IgD-negative memory B cell (primary cell): ENCODE results near the gene NFIC. TPM values are rescaled to one million over a fixed set of nuclear protein-coding genes. Genes with fewer than 3 reads are reported as not detected.

Experiments
- H3K27ac Mint-ChIP-seq, 3 donors: one replicate each; pipeline ENCODE4 v1.8.0; 2020 to 2022; ENCODE audit warnings: mild to moderate bottlenecking in 3 of 3, mixed read lengths in 3 of 3, moderate library complexity in 1 of 3
- H3K27me3 Mint-ChIP-seq: one replicate; pipeline ENCODE4 v1.8.0; 2021; ENCODE audit warnings: mixed read lengths
- H3K36me3 Mint-ChIP-seq: one replicate; pipeline ENCODE4 v1.8.0; 2020; ENCODE audit warnings: mild to moderate bottlenecking, mixed read lengths
- H3K4me1 Mint-ChIP-seq, 3 donors: one replicate each; pipeline ENCODE4 v1.8.0; 2020 to 2022; ENCODE audit warnings: mixed read lengths in 3 of 3, mild to moderate bottlenecking in 1 of 3
- H3K4me3 Mint-ChIP-seq, 4 donors: one replicate each; pipeline ENCODE4 v1.8.0; 2020 to 2022; ENCODE audit warnings: mild to moderate bottlenecking in 4 of 4, mixed read lengths in 4 of 4, moderate library complexity in 3 of 4
- H3K9me3 Mint-ChIP-seq, 3 donors: one replicate each; pipeline ENCODE4 v1.8.0; 2020 to 2021; ENCODE audit warnings: mixed read lengths in 3 of 3, mild to moderate bottlenecking in 1 of 3
- polyA plus RNA-seq: library from polyadenylated mRNA; unstranded; fragments of 300-500 nt; fragmentation: Illumina TruSeq; gene quantifications from one replicate; pipeline ENCODE4 v1.2.3, GENCODE V29; 2021

NFIC gene
- polyA plus RNA-seq, 1 donor from 2014 or later, result 12.8 TPM

- H3K4me3 Mint-ChIP-seq, result no peak overlapping the region
- peaks cover 4% of the 10 kb centered on the region for H3K27me3 Mint-ChIP-seq
- H3K9me3 Mint-ChIP-seq, result peaks cover 0 to 1% (median 0%) of the 10 kb centered on the region in 3 donors
- H3K36me3 Mint-ChIP-seq, result no peaks in the 10 kb centered on the region
- no peaks in the 10 kb centered on the region for H3K4me1 Mint-ChIP-seq
- H3K27ac Mint-ChIP-seq, result peak overlapping the region in 1 of 3 donors; percentile 82
These were observed 104.2 kb downstream of the NFIC start for GRCh38 chr19:3470500-3471128.

GRCh38 chr19:3471954-3472655, 105.7 kb downstream of the NFIC start:
- peaks cover 0 to 1% (median 0%) of the 10 kb centered on the region in 3 donors for H3K9me3 Mint-ChIP-seq
- H3K36me3 Mint-ChIP-seq, result no peaks in the 10 kb centered on the region
- H3K4me1 Mint-ChIP-seq, result no peaks in the 10 kb centered on the region
- H3K27me3 Mint-ChIP-seq, result peaks cover 4% of the 10 kb centered on the region
- H3K27ac Mint-ChIP-seq, result no peak overlapping the region
- H3K4me3 Mint-ChIP-seq, result no peak overlapping the region

DNA sequence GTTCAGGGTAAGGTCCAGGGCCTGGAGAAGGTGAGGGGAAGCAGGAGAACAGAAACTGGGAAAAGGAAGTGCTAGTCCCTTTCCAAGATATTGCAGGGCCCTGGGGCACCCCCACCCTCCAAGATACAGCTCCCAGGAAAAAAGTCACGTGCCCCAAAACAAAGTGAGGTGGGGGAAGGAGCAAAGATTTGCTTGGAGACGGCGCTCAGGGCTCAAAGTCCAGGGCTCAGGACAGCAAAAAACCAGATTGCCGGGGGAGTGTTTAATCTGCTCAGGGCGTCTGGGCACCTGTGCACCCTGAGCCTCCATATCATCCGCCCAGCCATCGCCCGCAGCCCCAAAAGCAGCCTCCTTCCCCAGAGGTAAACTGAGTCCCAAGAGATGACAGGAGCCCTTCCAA, 107.6 kb downstream of the NFIC start:
- no peak overlapping the region for H3K27ac Mint-ChIP-seq
- H3K9me3 Mint-ChIP-seq, result no peaks in the 10 kb centered on the region
- peaks cover 0 to 5% (median 3%) of the 10 kb centered on the region in 3 donors for H3K4me1 Mint-ChIP-seq
- H3K27me3 Mint-ChIP-seq, result peaks cover 4% of the 10 kb centered on the region
- H3K36me3 Mint-ChIP-seq, result no peaks in the 10 kb centered on the region
- no peak overlapping the region for H3K4me3 Mint-ChIP-seq

DNA sequence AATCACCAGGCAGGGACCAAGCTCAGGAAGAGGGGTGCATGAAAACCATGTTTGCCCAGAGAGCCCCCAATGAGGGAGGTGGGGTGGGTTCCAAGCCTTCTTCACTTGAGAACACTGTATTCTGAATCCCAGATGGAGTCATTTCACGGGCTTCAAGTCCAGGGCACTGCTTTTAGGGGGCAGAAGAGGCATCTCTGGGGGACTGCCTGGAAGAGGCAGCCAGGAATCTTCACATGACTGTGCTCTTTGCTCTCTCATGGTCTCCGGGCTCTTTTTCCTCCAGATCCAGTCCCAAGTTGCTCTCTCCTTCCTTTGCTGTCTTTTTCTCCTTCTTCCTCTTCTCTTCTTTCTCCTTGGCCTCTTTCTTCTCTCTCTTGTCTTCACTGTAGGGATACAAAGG, 108.2 kb downstream of the NFIC start:
- Mint-ChIP-seq H3K27me3 (peaks cover 4% of the 10 kb centered on the region), H3K36me3 (no peaks in the 10 kb centered on the region), H3K27ac (no peak overlapping the region), H3K4me3 (no peak overlapping the region), H3K9me3 (no peaks in the 10 kb centered on the region), H3K4me1 (peaks cover 0 to 5% (median 3%) of the 10 kb centered on the region in 3 donors)

- H3K4me1 Mint-ChIP-seq, result peaks cover 0 to 5% (median 3%) of the 10 kb centered on the region in 3 donors
- H3K27me3 Mint-ChIP-seq, result peaks cover 4% of the 10 kb centered on the region
- H3K4me3 Mint-ChIP-seq, result no peak overlapping the region
- no peaks in the 10 kb centered on the region for H3K9me3 Mint-ChIP-seq
- no peak overlapping the region for H3K27ac Mint-ChIP-seq
- H3K36me3 Mint-ChIP-seq, result no peaks in the 10 kb centered on the region
These were observed 109.1 kb downstream of the NFIC start for GRCh38 chr19:3475449-3475848.

GRCh38 chr19:3476830-3477229, 110.4 kb downstream of the NFIC start:
- H3K4me3 Mint-ChIP-seq, result no peak overlapping the region
- no peak overlapping the region for H3K27ac Mint-ChIP-seq
- peaks cover 3 to 7% (median 4%) of the 10 kb centered on the region in 3 donors for H3K4me1 Mint-ChIP-seq
- no peaks in the 10 kb centered on the region for H3K9me3 Mint-ChIP-seq
- peaks cover 4% of the 10 kb centered on the region for H3K27me3 Mint-ChIP-seq
- H3K36me3 Mint-ChIP-seq, result no peaks in the 10 kb centered on the region

- Mint-ChIP-seq H3K36me3 (no peaks in the 10 kb centered on the region), H3K27me3 (peaks cover 4% of the 10 kb centered on the region), H3K27ac (no peak overlapping the region), H3K4me3 (no peak overlapping the region), H3K9me3 (no peaks in the 10 kb centered on the region), H3K4me1 (peaks cover 3 to 7% (median 4%) of the 10 kb centered on the region in 3 donors)
These were observed 111.1 kb downstream of the NFIC start for GRCh38 chr19:3477506-3477905.

DNA sequence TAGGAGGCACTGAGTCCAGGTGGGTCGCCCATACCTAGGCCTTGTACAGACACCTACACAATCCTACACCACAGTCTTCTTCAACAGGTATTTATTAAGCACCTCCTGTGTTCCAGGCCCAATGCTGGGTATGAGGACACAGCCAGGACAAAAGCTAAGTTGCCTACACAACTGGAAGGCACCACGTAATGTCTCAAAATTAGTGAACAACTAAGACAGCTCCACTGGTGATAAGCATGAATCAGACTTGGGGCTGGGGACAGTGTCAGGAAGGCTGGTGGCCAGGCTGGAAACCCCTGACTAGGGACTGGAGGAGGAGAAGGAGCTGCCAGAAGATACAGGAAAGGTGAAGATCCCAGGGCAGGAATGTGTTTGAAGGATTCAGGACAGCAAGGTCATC, 111.6 kb downstream of the NFIC start:
- no peaks in the 10 kb centered on the region for H3K9me3 Mint-ChIP-seq
- H3K27me3 Mint-ChIP-seq, result peaks cover 4% of the 10 kb centered on the region
- H3K27ac Mint-ChIP-seq, result no peak overlapping the region
- no peaks in the 10 kb centered on the region for H3K36me3 Mint-ChIP-seq
- H3K4me1 Mint-ChIP-seq, result peaks cover 3 to 7% (median 4%) of the 10 kb centered on the region in 3 donors
- no peak overlapping the region for H3K4me3 Mint-ChIP-seq

DNA sequence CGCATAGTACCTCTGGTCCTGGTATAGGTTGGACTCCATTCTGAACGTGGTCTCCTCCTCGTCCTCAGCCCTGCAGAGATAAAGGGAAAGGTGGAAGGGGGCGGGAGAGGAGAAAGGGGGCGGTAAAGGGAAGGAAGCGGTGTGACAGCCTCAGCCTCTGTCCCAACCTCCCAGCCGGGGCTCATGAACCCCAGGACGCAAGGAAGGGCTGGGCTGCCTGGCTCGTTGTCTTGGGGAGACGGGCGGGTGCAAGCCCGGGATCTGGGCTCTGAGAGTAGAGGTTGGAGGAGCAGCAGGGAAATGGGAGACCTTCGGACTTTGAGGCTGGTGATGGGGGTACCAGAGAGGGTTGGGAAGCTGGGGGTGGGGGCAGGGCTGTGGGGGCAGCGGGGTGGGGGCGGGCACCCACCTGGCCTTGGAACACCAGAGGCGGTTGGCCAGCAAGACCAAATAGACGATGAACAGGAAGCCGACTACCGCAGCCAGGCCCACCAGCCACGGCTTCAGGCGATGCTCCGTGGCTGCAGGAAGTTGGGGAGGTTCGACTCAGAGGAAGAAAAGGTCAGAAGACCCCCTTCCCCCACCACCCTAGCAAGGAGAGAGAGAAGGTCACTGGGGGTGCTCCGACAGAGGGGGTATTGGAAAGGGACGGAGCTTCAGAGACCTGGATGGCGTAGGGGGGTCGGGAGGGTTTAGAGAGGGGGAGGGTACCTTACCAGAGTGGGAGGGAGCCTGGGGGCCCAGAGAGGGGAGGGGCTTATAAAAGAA, 112.2 kb downstream of the NFIC start:
- H3K4me1 Mint-ChIP-seq, result peaks cover 3 to 7% (median 4%) of the 10 kb centered on the region in 3 donors
- H3K36me3 Mint-ChIP-seq, result no peaks in the 10 kb centered on the region
- no peaks in the 10 kb centered on the region for H3K9me3 Mint-ChIP-seq
- peak overlapping the region in 3 of 4 donors; percentile 43 to 84 (median 55) for H3K4me3 Mint-ChIP-seq
- H3K27ac Mint-ChIP-seq, result peak overlapping the region in 2 of 3 donors; percentile 43 to 64
- peaks cover 3% of the 10 kb centered on the region for H3K27me3 Mint-ChIP-seq

GRCh38 chr19:3479177-3479833, 112.9 kb downstream of the NFIC start:
- H3K4me3 Mint-ChIP-seq, result peak overlapping the region in 1 of 4 donors; percentile 78
- no peaks in the 10 kb centered on the region for H3K36me3 Mint-ChIP-seq
- no peaks in the 10 kb centered on the region for H3K9me3 Mint-ChIP-seq
- peaks cover 3 to 7% (median 4%) of the 10 kb centered on the region in 3 donors for H3K4me1 Mint-ChIP-seq
- H3K27me3 Mint-ChIP-seq, result peaks cover 3% of the 10 kb centered on the region
- H3K27ac Mint-ChIP-seq, result peak overlapping the region in 2 of 3 donors; percentile 43 to 64

GRCh38 chr19:3479834-3480215, 113.4 kb downstream of the NFIC start:
- H3K4me1 Mint-ChIP-seq, result peaks cover 3 to 7% (median 4%) of the 10 kb centered on the region in 3 donors
- no peaks in the 10 kb centered on the region for H3K36me3 Mint-ChIP-seq
- no peaks in the 10 kb centered on the region for H3K9me3 Mint-ChIP-seq
- peaks cover 3% of the 10 kb centered on the region for H3K27me3 Mint-ChIP-seq
- no peak overlapping the region for H3K27ac Mint-ChIP-seq
- H3K4me3 Mint-ChIP-seq, result peak overlapping the region in 1 of 4 donors; percentile 78

GRCh38 chr19:3480383-3481091, 114.2 kb downstream of the NFIC start, which contains the start of gene SMIM24:
Gene SMIM24, minus strand, starts transcription at chr19:3480525. Its CDS starts 62 bp downstream, at chr19:3480463.
- Mint-ChIP-seq H3K27ac (peak within 1 kb of the TSS in 1 of 3 donors; percentile 43), H3K27me3 (peaks cover 3% of the 10 kb centered on the region), H3K4me3 (peak within 1 kb of the TSS in 2 of 4 donors; percentile 17 to 78), H3K36me3 (no peaks in the 10 kb centered on the region), H3K9me3 (no peaks in the 10 kb centered on the region), H3K4me1 (peaks cover 4 to 7% (median 5%) of the 10 kb centered on the region in 3 donors)

DNA sequence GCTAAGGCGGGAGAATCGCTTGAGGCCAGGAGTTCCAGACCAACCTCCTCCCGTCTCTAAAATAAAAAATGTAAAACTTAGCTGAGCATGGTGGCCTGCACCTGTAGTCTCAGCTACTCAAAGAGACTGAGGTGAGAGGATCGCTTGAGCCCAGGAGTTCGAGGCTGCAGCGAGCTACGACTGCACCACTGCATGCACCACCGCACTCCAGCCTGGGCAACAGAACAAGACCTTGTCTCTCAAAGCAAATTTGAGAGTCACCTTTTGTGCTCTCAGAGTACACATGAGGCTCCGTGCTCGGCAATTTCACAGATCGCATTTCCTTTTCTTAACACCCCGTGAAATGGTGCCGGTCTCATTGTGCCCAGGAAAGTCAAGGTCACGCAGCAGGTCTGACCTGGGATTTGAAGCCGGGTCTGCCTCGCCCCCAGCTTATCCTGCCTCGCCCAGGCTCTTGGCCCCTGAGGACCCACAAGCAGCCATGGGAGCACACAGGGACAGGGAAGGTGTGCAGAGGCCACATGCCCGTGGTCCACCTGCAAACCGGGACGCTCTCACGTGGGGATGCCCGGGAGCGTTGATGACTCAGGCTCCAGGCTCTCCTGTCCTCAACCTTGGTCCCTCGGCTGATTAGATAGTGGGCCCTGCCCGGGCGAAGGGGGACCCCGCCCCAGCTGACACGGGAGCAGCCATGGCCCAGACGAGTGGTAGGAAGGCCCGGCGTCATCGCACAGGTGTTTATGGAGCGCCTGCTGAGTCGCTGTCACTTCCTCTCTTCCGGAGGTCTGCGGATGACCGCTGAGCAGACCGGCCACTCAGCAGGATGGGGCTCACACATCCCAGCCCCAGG, 115.1 kb downstream of the NFIC start:
- Mint-ChIP-seq H3K4me3 (no peak overlapping the region), H3K4me1 (peaks cover 4 to 7% (median 5%) of the 10 kb centered on the region in 3 donors), H3K9me3 (no peaks in the 10 kb centered on the region), H3K27ac (no peak overlapping the region), H3K27me3 (peaks cover 3% of the 10 kb centered on the region), H3K36me3 (no peaks in the 10 kb centered on the region)
